Measurements from ENCODE around the gene SPTBN1. TPM values are rescaled to one million over a fixed set of nuclear protein-coding genes. Genes with fewer than 3 reads are reported as not detected.

The SPTBN1 gene
- total and polyA plus RNA-seq, 2 donors (not counting 3 experiments of a cell fraction or from before 2014, with no cell fraction given), result 63.3 to 320 TPM

- H3K27ac ChIP-seq (ENCODE audit: insufficient read depth, low read depth, low read length), result peak overlapping the region; percentile 100
- ChIA-PET POLR2A (interaction anchor here (0.5 kb wide), 1 partner anchor 442 kb away, joined by 3 read pairs; no protein-coding TSS in a partner anchor), CTCF (interaction anchor here (1.1 kb wide), 1 partner anchor 9 kb away, joined by 4 read pairs; no protein-coding TSS in a partner anchor)
- dilution Hi-C loops (cut with MboI; ENCODE audit: extremely low pct_ligation_motif_present, low sequenced_read_pairs) (no loop called here), intact Hi-C loops (cut with micrococcal nuclease) (no loop called here)
- no peak for TF ChIP-seq EZH2 (IDR thresholded peaks at IDR 0.05; ENCODE audit: borderline replicate concordance, low read depth, low read length, severe bottlenecking)
- no peak for TF ChIP-seq FOS (IDR thresholded peaks at IDR 0.05; ENCODE audit: borderline replicate concordance, insufficient read depth, low read length)
- TF ChIP-seq JUN (IDR thresholded peaks at IDR 0.05; ENCODE audit: borderline replicate concordance, insufficient read depth, insufficient read length, low read depth), result no peak
- TF ChIP-seq MAX (IDR thresholded peaks at IDR 0.05; ENCODE audit: insufficient read depth, insufficient read length), result no peak
- TF ChIP-seq POLR2AphosphoS5 (IDR thresholded peaks at IDR 0.05; ENCODE audit: insufficient read depth, low read depth, low read length), result no peak
- TF ChIP-seq CTCF (IDR thresholded peaks at IDR 0.05; ENCODE audit: extremely low read depth in 1 of 2, insufficient read depth in 1 of 2, low read depth in 1 of 2, low read length in 2 of 2), result no peak
- peaks cover 0 to 1% of the 10 kb centered on the region in 2 experiments for H3K36me3 ChIP-seq (ENCODE audit: control insufficient read depth in 2 of 2, extremely low read depth in 1 of 2, insufficient read depth in 2 of 2, low read length in 2 of 2)
- H3K9me3 ChIP-seq (replicated peaks; ENCODE audit: control insufficient read depth, insufficient read depth, low read length), result no peaks in the 10 kb centered on the region
- no peak overlapping the region for H3K4me2 ChIP-seq (ENCODE audit: insufficient read depth, low read length)
- H3K9ac ChIP-seq (replicated peaks; ENCODE audit: extremely low read depth, insufficient read depth, low read length), result no peak overlapping the region
- peaks cover 86% of the 10 kb centered on the region for H3K79me2 ChIP-seq (ENCODE audit: control insufficient read depth, insufficient read depth, low read length)
- no peaks in the 10 kb centered on the region for H3K27me3 ChIP-seq (ENCODE audit: control insufficient read depth in 2 of 2, insufficient read depth in 2 of 2, low read length in 2 of 2)
- H4K20me1 ChIP-seq (replicated peaks; ENCODE audit: control insufficient read depth, extremely low read depth, insufficient read depth, low read length), result no peaks in the 10 kb centered on the region
- BruUV-seq (replicated peaks), result no TSS peak
- H3K4me3 ChIP-seq (replicated peaks in 1 of 3; ENCODE audit: insufficient read depth in 1 of 3, low read depth in 1 of 3, low read length in 3 of 3), result no peak overlapping the region
- H3K4me1 ChIP-seq (ENCODE audit: control insufficient read depth, extremely low read depth, insufficient read depth, low read length), result peaks cover 54% of the 10 kb centered on the region
- no peaks in the 10 kb centered on the region for H3K9me1 ChIP-seq (replicated peaks; ENCODE audit: control insufficient read depth, extremely low read depth, insufficient read depth, low read length)
- peak; percentile 44 for DNase-seq (ENCODE audit: low read depth, low spot score)
- H2AFZ ChIP-seq (ENCODE audit: low read depth, low read length), result no peak overlapping the region
- FAIRE-seq, result no peak
These were observed 112.8 kb downstream of the SPTBN1 start for GRCh38 chr2:54568876-54569321.
